ENCODE results near the gene PPP2R3B. TPM values are rescaled to one million over a fixed set of nuclear protein-coding genes. Genes with fewer than 3 reads are reported as not detected.

PPP2R3B gene
- total RNA-seq, 2 experiments from 2014 or later, result 12.1 to 14.0 TPM

GRCh38 chrX:410296-410695 is 23.6 kb upstream of the PPP2R3B start:
- H3K4me3 Mint-ChIP-seq, result no peak overlapping the region
- no peak for TF ChIP-seq CTCF (IDR thresholded peaks at IDR 0.05)
- ChIA-PET POLR2A (no interaction called here), CTCF (no interaction called here)
- no peaks in the 10 kb centered on the region for H3K4me1 Mint-ChIP-seq (ENCODE audit: low read depth)
- no peak overlapping the region for H3K27ac Mint-ChIP-seq
- Histone ChIP-seq H3K4me1 (ENCODE audit: insufficient read depth, low read length) (no peaks in the 10 kb centered on the region), H3K27me3 (ENCODE audit: control insufficient read depth in 1 of 2, insufficient read depth in 2 of 2, low read length in 2 of 2) (peaks cover 0 to 5% of the 10 kb centered on the region in 2 experiments), H3K4me3 (ENCODE audit: low read length) (no peak overlapping the region), H3K36me3 (ENCODE audit: insufficient read depth, low read length) (no peaks in the 10 kb centered on the region), H3K27ac (ENCODE audit: low read depth in 1 of 2, low read length in 2 of 2) (no peak overlapping the region), H3K9me3 (ENCODE audit: control insufficient read depth in 1 of 2, insufficient read depth in 1 of 2, low read length in 2 of 2) (peaks cover 0 to 3% of the 10 kb centered on the region in 2 experiments)
- DNase-seq, result no peak
- H3K27me3 Mint-ChIP-seq, result no peaks in the 10 kb centered on the region
- no peak for ATAC-seq (ENCODE audit: poor library complexity)
- H3K36me3 Mint-ChIP-seq (ENCODE audit: low read depth), result no peaks in the 10 kb centered on the region
- intact Hi-C loops (cut with DNase I, micrococcal nuclease), result no loop called here
- H3K9me3 Mint-ChIP-seq, result no peaks in the 10 kb centered on the region

- Mint-ChIP-seq H3K4me3 (no peak overlapping the region), H3K27ac (no peak overlapping the region), H3K9me3 (no peaks in the 10 kb centered on the region), H3K27me3 (no peaks in the 10 kb centered on the region), H3K36me3 (ENCODE audit: low read depth) (no peaks in the 10 kb centered on the region), H3K4me1 (ENCODE audit: low read depth) (no peaks in the 10 kb centered on the region)
- TF ChIP-seq CTCF (IDR thresholded peaks at IDR 0.05), result no peak
- Histone ChIP-seq H3K4me1 (ENCODE audit: insufficient read depth, low read length) (no peaks in the 10 kb centered on the region), H3K27ac (ENCODE audit: low read depth in 1 of 2, low read length in 2 of 2) (no peak overlapping the region), H3K36me3 (ENCODE audit: insufficient read depth, low read length) (no peaks in the 10 kb centered on the region), H3K9me3 (ENCODE audit: control insufficient read depth in 1 of 2, insufficient read depth in 1 of 2, low read length in 2 of 2) (peaks cover 0 to 5% of the 10 kb centered on the region in 2 experiments), H3K4me3 (ENCODE audit: low read length) (no peak overlapping the region), H3K27me3 (ENCODE audit: control insufficient read depth in 1 of 2, insufficient read depth in 2 of 2, low read length in 2 of 2) (no peaks in the 10 kb centered on the region)
- ATAC-seq (ENCODE audit: poor library complexity) (no peak), DNase-seq (no peak)
- CTCF ChIA-PET, result no interaction called here
- POLR2A ChIA-PET, result no interaction called here
- intact Hi-C loops (cut with DNase I, micrococcal nuclease), result no loop called here
These were observed 18.4 kb upstream of the PPP2R3B start for GRCh38 chrX:405149-405548.

- no peak overlapping the region for H3K27ac Mint-ChIP-seq
- no peaks in the 10 kb centered on the region for H3K4me1 Mint-ChIP-seq (ENCODE audit: low read depth)
- H3K9me3 Mint-ChIP-seq, result no peaks in the 10 kb centered on the region
- POLR2A ChIA-PET, result no interaction called here
- no peaks in the 10 kb centered on the region for H3K36me3 ChIP-seq (ENCODE audit: insufficient read depth, low read length)
- ATAC-seq (ENCODE audit: poor library complexity), result no peak
- no peak overlapping the region for H3K4me3 Mint-ChIP-seq
- H3K27ac ChIP-seq (ENCODE audit: low read depth in 1 of 2, low read length in 2 of 2), result no peak overlapping the region
- DNase-seq, result no peak
- H3K36me3 Mint-ChIP-seq (ENCODE audit: low read depth), result no peaks in the 10 kb centered on the region
- H3K9me3 ChIP-seq (ENCODE audit: control insufficient read depth in 1 of 2, insufficient read depth in 1 of 2, low read length in 2 of 2), result peaks cover 0 to 5% of the 10 kb centered on the region in 2 experiments
- CTCF ChIA-PET, result no interaction called here
- H3K4me3 ChIP-seq (ENCODE audit: low read length), result no peak overlapping the region
- H3K4me1 ChIP-seq (ENCODE audit: insufficient read depth, low read length), result no peaks in the 10 kb centered on the region
- H3K27me3 ChIP-seq (ENCODE audit: control insufficient read depth in 1 of 2, insufficient read depth in 2 of 2, low read length in 2 of 2), result no peaks in the 10 kb centered on the region
- intact Hi-C loops (cut with DNase I, micrococcal nuclease), result no loop called here
- no peaks in the 10 kb centered on the region for H3K27me3 Mint-ChIP-seq
- TF ChIP-seq CTCF (IDR thresholded peaks at IDR 0.05), result no peak
These were observed 17.9 kb upstream of the PPP2R3B start for GRCh38 chrX:404656-405055.
